Stimulated activated CD8-positive, alpha-beta memory T cell treated with anti-CD3 and anti-CD28 coated beads, Interleukin-7, amount 100 ng/mL, for 1 hour (primary cell): ENCODE results near the gene PPP2CA.
"Not testable (repeated sequence)": the region's sequence is repeated elsewhere in the genome, so short reads cannot be mapped to it uniquely, and the experiment has no call there.

Source experiments
- DNase-seq, 2 donors: peaks; one replicate each; pipeline ENCODE4 v3.0.0-alpha.2; 2020; ENCODE audit warnings: low read depth in 2 of 2

The PPP2CA gene

DNA sequence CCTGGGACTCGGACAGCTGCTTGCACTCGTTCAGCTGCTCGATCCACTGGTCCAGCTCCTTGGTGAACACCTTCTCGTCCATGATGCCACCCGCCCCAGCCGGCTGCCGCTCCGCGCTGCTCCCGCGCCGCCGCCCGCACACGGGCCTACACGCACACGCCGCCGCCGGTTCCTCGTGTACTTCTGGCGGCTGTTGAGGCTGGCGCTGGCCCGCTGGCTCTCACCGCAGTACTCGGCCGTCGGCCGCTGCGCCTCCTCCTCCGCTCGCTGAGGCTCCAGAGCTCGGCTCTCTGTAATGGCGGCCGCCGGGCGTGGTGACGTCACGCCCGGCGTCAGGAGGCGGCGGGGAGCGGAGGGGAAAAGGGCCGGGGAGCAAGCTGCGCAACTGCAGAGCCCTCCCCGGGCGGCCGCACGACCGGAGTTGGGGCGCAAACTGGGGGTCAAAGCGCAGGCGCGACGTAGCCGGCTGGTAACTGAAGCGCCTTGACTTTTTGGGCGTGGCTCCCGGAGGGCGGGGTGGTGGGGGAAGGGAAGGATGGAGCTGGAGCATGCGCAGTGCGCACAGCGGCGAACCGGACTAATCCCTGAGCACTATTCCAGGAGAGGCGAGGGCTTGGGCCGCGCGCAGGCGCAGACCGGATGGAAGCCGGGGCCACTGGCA lies at the start of gene PPP2CA:
Gene PPP2CA, minus strand, starts transcription at position 294 of the 661 bp plus-strand sequence. Its CDS starts 212 bp downstream, at position 82.
- peak; percentile 99 for DNase-seq

DNA sequence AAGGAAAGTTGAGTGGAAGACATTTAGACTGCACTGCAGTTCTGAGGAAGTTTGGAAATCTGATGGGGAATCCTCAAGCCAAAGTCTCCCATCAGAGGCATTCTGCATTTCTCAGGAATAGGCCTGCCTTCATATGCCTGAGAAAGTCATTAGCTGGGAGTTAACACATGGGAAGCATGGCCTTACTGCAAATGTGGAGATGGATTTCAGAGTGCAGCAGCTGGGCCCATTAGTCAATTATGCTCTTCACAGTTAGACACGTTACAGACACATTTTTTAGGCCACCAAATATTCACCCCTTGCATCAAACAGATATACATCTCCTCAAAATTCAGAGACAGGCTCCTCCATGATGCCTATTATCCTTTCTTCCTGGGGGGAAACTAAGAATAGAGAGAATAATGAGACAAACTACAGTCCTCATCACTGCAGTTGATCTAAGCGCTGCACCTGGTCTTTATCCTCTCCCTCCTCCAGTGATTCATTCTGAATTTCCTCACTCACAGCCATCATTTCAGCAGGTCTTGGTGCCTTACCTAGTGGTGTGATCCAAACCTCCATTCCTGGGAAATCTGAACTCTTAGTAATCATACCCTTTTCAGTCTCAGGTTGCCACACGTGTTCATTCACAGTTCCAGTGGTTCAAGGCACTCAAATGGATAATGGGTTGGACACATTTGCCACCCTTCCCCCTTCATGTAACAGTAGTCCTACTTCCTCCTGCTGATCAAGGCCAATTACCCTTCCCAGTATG lies 47.9 kb upstream of the PPP2CA start:
- no peak for DNase-seq

DNA sequence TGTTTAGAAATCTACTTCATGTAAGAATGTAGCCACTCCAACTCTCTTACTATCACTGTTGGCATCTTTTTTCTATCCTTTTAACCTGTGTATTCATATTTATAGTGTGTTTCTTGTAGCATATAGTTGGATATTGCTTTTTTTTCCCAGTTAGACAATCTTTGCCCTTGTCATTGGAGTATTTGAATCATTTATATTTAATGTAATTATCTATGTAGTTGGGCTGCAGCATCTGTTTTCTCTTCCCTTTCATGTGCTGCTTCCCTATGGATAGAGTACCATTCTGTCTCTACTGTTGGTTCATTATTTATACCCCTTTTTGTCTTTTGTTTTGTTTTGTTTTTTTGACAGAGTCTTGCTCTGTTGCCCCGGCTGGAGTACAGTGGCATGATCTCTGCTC lies 45.2 kb upstream of the PPP2CA start:
- DNase-seq, result no peak

DNA sequence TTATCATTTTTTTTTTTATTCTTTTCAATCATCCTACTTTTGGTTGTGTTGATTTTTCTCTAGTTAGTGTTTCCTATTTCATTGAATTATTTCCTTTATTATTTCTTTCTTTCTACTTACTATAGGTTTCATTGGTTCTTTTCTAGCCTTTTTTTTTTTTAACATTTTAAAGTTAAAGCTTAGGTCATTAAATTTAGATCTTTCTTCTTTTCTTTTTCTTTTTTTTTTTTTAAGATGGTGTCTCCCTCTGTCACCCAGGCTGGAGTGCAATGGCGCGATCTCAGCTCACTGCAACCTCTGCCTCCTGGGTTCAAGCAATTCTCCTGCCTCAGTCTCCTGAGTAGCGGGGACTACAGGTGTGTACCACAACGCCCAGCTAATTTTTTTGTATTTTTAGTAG lies 43.0 kb upstream of the PPP2CA start:
- no peak for DNase-seq

DNA sequence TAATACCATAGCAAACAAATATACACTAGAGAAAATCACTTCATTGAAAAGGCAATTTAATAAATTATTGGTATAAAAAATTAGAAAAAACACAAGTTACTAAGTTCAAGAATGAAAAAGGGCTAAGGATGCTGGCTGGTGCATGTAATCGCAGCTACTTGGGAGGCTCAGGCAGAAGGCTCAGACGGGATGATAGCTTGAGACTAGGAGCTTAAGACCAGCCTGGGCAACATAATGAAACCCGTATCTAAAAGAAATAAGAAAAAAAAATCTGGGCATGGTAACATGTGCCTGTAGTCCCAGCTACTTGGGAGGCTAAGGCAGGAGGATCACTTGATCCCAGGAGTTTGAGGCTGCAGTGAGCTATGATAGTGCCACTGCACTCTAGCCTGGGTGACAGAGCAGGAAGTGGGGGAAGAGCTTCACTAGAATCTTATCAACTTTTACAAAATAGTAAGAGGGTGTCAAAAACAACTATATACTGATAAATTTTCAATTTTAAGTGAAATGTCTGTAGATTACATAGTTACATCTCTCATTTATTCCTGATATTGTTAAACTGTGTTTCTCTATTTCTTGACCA lies 42.2 kb upstream of the PPP2CA start:
- DNase-seq, result no peak

DNA sequence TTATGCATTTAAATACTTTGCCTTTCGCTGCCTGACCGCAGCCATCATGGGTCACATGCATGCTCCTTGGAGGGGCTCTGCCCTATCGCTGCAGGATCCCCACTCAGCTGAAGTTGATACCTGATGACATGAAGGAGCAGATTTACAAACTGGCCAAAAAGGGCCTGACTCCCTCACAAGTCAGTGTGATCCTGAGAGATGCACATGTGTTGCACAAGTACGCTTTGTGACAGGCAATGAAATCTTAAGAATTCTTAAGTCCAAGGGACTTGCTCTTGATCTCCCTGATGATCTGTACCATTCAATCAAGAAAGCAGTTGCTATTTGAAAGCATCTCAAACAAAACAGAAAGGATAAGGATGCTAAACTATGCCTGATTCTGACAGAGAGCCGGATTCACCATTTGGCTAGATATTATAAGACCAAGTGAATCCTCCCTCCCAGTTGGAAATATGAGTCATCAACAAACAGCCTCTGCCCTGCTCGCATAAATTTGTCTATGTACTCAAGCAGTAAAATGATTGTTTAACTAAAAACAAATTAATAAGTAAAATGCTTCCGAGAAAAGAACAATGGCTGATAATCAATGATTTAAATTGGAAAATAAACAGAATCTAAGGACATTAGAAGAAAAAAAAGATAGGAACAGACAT lies 41.6 kb upstream of the PPP2CA start:
- DNase-seq, result no peak

DNA sequence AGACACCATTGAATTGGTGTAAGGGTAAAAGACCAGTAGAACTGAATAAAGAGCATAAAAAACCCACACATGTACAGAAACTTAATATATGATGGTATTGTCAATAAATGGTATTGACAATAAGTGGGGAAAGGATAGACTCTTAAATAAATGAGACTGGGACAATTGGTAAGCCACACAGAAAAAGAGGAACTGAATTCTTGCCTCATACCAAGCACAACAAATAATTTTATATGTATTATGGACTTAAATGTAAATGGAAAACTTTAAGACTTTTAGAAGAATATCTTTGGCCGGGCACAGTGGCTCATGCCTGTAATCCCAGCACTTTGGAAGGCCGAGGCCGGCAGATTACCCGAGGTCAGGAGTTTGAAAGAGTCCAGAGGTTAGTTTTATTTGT lies 37.9 kb upstream of the PPP2CA start:
- DNase-seq, result no peak

DNA sequence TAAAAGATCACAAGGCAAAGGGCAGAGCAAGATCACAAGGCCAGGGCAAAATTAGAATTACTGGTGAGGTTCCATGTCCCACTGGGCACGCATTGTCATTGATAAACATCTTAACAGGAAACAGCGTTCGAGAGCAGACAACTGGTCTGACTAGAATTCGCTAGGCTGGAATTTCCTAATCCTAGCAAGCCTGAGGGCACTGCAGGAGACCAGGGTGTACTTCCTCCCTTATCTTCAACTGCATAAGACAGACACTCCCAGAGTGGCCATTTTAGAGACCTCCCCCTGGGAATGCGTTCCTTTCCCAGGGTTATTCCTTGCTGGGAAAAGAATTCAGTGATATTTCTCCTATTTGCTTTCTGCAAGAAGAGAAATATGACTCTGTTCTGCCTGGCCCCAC lies 36.8 kb upstream of the PPP2CA start:
- not testable (repeated sequence) for DNase-seq

DNA sequence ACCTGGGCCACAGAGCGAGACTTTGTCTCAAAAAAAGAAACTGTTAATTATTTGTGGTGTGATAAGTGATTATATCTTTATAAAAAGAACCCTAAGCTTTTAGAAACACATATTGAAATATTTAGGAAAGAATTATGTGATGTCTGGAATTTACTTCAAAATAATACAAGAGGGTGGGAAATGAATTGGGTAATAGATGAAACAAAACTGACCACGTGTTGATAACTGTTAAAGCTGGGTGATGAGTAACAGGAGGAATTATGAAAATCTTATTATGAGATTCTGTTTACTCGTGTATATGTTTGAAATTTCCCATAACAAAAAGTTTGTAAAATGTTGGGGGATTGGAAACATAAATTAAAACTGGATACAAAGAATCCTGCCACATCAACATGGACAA lies 33.0 kb upstream of the PPP2CA start:
- no peak for DNase-seq

DNA sequence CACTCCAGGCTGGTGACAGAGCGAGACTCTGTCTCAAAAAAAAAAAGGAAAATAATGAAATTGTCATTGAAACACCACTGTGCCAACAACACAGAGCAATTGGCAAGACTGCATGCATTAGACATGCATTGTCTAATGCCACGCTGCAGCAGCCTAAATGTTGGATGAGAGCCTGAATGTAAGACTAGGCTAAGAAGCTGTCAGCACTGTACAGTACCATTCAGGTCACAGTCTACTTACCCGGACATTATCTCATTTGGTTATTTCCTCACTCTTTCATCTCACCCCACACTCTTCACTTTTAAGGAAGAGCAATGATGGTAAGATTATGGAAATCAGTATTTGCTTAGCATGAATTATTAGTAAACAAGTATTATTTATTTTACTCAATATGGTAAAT lies 31.3 kb upstream of the PPP2CA start:
- DNase-seq, result no peak

DNA sequence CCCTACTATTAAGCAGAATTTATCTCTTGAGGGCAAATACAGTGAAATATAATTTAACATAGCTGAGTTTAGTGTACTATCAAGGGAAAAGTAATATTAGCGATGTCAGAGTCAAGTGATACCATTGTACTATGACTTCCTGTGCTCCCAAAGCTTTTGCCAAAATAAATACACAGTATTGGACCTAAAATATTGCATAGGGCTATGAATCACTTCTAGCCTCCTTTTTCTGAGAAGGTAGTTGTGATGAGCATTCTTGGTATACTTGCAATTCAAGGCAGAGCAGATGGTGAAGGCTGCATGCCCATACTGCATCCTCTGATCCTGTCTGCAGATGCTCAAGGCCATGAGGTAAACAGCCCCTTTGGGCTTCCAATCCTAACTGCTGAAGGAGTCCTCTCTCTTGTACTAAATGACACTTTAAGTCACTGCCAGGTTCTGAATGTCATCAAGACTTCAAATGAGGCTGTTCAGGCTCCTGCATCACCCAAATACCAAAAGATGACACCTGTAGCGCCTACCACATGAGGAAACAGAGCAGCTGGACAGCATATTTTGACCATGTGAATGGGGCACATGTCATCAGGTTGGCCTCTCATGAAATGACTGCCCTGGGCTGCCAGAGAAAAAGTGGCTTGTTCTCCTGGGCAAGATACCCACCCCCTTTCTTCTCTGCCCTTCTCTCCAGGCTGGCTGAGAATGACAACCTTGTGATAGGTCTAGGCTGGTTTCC lies 29.7 kb upstream of the PPP2CA start:
- no peak for DNase-seq

DNA sequence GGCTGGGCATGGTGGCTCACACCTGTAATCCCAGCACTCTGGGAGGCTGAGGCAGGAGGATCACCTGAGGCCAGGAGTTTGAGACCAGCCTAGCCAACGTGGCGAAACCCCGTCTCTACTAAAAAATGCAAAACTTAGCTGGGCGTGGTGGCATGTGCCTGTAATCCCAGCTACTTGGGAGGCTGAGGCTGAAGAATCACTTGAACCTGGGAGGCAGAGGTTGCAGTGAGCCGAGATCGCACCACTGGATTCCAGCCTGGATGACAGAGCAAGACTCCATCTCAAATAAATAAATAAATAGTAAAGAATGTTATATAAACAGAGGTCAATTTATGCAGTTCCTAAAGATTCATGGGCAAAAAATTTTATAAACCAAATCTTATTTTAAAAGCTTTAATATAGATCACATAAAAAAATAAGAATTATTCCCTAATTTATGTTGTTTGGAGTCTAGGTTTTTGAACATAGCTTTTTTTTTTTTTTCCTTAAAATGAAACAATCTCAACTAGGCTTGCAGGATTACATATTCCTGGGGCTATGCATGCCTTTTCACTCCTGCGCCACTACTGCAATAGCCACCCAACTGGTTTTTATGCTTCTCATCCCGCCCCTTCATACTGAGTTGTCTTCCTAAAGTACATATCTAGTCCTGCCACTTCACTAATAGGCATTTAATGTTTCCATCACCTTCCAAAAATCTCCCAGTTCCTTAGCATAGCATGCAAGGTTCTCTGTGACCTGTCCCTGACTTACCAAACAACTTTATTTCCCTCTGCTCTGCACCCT lies 27.7 kb upstream of the PPP2CA start:
- DNase-seq, result not testable (repeated sequence)

DNA sequence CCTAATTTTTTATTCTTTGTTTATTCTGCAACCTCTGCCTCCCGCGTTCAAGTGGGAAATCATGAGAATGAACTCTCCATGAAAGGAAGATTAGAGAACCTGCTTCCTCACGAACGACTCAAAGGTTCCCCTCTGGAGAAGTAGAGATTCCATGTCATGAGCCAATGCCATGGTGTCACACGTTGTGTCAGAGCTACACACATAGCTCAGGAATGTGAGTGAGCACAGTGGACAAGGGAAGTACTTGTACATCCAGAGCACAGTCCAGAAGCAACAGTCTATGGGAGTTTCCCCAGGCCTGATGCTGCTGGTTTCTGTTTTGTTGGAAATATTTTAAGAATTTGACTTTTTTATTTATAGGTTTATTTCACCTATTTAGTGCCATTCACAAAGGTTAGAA lies 26.8 kb upstream of the PPP2CA start:
- no peak for DNase-seq

DNA sequence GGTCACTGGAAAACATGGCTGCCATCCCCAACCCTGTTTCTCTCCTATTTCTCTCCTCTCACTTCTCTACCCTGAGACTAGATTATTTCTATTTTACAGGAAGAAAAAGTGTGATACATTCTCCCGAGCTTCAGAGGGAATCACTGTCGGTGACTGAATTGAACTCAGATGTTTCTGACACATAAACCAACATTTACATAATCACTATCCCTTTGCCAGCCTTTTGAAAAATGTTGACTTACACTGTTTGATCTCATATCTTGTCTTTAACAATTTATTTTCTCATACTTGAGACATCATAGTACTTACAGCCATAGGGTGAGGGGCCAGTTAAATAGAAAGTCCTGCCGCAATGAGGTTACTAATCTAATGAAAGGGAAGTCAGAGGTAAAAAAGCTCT lies 25.1 kb upstream of the PPP2CA start:
- no peak for DNase-seq

DNA sequence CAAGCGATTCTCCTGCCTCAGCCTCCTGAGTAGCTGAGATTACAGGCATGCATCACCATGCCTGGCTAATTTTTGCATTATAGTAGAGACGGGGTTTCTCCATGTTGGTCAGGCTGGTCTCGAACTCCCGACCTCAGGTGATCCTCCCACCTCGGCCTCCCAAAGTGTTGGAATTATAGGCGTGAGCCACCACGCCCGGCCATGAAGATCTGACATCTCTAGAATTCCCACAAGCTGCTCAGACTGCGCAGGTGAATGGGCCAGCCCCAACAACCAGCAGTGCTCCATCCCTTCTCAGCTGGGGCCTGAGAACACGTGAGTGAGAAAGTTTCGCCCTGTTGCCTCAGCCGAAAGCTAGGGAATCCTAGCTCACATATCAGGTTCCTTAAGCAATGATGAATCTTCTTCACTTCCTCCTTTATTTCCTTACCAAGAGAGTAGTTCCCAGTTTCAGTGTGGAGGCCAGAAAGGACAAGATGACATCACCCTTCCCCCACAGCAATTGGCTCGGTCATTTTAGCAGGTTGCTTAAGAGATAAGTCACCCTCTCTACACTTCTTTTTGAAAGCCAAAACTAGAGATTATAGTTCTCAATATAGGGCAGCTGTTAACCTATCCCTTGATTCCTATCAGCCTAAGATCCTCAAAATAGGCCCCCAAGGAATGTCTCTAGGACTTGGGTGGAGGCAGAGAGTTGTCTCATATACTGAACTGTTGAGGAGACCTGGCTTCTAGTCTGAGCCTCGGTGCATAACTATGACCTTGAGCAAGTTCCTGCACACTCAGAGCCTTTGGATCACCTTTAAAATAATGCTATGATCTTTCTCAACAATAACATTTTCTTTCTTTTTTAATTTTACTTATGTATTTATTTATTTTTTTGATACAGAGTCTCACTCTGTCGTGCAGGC lies 23.9 kb upstream of the PPP2CA start:
- no peak for DNase-seq

DNA sequence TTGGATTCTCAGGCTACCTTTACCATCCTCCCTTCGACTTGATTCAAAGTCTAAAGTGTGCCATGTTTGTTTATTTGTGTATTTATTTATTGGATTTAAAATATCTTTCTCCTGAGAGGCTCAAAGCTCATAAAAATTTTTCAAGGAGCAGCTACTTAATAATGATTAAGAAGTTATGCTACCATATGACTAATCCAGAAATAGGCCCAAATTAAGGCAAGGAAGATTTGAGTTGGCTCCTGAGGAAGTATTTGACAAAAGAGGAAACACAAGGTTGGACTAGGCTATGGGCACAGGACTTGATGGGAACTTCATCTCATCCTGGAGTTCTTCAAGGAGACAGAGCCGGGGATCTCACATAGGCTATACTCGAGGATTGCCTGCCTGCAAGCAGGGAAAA lies 22.4 kb upstream of the PPP2CA start:
- DNase-seq, result no peak

DNA sequence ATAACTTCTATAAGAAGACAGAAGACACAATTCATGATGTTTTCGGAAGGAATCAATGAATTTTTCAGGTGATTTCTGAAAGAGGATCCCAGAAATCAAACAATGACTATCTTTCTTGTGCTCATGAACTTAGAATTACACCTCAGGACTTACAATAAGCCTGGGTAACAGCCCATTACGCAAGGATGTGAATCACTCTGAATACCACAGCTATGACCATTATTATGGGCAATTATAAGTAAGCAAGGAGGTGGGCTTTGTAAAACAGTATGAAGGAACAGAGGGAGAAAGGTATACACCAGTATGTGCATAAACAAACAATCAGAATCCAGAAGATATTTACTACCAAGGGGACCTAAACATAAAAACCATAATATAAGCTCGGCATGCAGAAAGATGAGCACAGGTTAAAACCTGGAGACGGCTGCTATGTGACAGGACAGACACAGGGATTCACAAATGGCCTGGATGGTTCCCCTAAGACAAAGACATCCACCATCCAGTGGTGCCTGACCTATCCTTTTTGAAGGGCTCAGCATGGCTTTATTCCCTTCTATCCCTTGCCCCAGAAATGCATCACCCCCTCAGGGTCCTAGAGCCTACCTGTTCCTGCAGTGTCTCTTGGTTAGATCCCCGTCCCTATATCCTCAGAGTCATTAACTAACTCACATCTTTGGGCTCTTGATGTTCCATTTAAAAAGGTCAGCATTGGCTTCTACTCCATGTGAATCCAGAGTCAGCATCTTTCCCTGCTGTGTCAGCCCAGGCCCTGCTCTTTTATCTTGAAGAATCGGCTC lies 21.8 kb upstream of the PPP2CA start:
- no peak for DNase-seq

DNA sequence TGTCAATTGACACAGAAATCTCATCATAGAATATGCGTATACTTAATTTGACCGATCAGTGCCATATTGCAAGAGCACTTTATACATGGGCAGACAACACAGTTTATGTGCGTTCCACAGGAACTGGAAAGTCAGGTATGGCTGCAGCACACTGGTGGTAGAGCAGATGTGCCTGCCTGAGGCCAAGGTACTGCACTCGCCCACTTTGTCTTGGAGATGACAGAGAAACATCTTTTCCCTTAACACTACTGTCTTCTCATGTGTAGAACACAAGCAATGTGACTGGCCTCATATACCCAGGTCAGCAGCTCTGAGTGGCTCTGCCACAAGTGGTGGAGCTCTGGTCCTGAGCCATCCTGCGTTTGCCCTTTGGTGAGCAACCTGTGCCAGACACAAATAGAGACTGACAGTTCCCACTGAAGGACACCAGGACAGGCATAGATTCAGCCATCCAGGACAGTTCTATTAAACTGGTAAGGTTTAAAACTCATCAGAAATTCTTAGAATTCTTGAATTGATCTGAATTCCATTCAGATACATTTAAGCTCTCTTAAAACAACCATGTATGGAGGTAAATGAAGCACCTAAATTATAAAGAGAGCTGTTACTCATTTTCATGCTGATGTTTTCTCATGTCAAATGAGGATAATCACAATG lies 21.0 kb upstream of the PPP2CA start:
- no peak for DNase-seq

DNA sequence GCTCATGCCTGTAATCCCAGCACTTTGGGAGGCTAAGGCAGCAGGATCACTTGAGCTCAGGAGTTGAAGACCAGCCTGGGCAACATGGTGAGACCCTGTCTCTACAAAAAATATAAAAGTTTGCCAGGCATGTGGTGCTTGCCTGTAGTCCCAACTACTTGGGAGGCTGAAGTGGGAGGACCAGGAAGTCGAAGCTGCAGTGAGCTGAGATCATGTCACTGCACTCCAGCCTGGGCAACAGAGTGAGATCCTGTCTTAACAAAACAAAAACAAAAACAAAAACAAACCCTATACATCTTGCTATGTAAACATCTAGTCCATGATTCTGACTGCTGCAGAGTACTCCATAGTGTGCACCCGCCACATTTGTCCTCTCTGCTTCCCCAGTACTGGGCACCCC lies 19.8 kb upstream of the PPP2CA start:
- no peak for DNase-seq
